ENCODE data around the gene CCDC197.

GRCh38 chr14:93965946-93966474 lies 31.1 kb upstream of the CCDC197 start:
- TF ChIP-seq EP300 (conservative IDR thresholded peaks at IDR 0.05; ENCODE audit: poor library complexity, severe bottlenecking) (no peak), CTCF (IDR thresholded peaks at IDR 0.05; ENCODE audit: poor library complexity, severe bottlenecking) (no peak), SMC3 (conservative IDR thresholded peaks at IDR 0.05; ENCODE audit: poor library complexity) (no peak), POLR2AphosphoS5 (IDR thresholded peaks at IDR 0.05) (no peak), EZH2 (IDR thresholded peaks at IDR 0.05; ENCODE audit: borderline replicate concordance, insufficient read depth, low read length, poor library complexity, severe bottlenecking) (no peak), MXI1 (conservative IDR thresholded peaks at IDR 0.05; ENCODE audit: poor library complexity, severe bottlenecking) (no peak), TAF1 (IDR thresholded peaks at IDR 0.05; ENCODE audit: low read depth) (no peak)

All from neural cell (in vitro differentiated cells).